Non-pigmented ciliary epithelial cell (primary cell): ENCODE results near the gene ARPC2.
A peak's percentile ranks its signal among the peaks of the same experiment; 100 is the strongest.
"Not testable (repeated sequence)": the region's sequence is repeated elsewhere in the genome, so short reads cannot be mapped to it uniquely, and the experiment has no call there.

Experiments
- DNase-seq: peaks from one replicate; pipeline ENCODE4 v3.0.0-alpha.2; 2010; ENCODE audit warnings: low read depth

Gene ARPC2

DNA sequence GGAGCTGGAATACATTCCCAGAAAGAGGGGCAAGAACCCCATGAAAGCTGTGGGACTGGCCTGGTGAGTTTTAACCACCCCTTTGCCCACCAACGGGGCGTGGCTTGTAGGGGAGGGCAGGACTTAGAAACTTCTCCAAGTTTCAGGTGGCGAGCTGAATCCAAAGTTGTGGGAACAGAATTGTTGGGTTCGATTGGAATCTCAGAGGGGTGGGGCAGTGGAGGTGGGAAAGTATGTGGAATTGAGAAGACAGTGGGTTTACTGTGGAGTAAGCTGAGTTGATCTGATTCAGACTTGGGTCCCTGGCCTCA, 54.5 kb downstream of the ARPC2 start:
- no peak for DNase-seq

DNA sequence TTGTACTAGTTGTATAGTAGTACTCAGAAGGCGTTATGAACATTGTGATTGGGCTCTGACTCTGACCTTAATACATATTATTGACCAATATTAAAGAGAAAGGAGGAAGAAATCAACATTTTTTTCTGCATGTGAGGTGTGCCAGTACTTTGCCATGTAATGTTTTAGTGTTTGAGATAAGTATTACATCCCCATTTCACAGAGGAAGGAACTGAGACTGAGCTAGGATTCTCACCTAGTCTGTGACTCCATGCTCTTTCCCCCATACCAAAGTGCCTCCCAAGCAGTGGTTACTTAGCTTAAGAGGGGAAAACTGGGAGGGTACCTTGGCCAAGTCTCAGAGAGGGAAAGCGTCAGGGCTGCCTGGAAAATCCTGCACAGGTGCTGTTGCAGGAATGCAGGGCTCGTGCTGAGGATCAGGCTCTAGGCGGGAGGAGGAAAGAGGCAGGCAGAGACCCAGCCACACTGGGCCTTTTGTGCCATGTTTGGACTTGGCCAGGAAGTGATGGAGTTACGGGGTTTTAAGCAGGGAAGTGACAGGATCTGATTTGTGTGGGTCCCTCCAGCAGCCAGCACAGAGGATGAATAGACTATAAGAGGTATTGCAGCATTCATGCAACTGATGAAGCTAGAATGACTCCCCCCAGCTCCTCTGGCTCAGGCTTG, 55.0 kb downstream of the ARPC2 start:
- DNase-seq = no peak

DNA sequence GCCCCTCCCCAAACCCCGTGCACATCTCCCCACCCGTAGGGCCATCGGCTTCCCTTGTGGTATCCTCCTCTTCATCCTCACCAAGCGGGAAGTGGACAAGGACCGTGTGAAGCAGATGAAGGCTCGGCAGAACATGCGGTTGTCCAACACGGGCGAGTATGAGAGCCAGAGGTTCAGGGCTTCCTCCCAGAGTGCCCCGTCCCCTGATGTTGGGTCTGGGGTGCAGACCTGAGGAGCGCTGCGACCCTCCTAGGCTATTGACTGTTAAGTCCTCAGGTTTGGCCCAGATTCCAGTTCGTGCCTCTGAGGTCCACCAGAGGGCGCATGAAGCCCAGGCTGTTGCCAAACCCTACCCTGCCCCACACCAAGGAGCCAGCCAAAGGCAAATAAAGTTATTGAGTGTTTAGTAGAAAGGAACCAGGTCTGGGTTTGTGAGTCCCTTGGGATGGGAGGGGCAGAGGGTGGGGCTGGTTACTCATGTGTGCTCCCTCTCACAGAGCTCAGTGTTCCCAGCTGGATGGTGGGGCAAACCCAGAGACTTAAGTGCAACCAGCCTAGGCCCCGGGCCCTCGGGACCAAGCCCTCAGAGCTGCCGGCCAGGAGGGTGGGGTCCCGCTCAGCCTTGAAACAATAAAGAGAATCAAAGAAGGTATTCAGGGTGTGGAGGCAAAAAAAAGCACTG, 55.7 kb downstream of the ARPC2 start:
- peak; percentile 55 for DNase-seq

DNA sequence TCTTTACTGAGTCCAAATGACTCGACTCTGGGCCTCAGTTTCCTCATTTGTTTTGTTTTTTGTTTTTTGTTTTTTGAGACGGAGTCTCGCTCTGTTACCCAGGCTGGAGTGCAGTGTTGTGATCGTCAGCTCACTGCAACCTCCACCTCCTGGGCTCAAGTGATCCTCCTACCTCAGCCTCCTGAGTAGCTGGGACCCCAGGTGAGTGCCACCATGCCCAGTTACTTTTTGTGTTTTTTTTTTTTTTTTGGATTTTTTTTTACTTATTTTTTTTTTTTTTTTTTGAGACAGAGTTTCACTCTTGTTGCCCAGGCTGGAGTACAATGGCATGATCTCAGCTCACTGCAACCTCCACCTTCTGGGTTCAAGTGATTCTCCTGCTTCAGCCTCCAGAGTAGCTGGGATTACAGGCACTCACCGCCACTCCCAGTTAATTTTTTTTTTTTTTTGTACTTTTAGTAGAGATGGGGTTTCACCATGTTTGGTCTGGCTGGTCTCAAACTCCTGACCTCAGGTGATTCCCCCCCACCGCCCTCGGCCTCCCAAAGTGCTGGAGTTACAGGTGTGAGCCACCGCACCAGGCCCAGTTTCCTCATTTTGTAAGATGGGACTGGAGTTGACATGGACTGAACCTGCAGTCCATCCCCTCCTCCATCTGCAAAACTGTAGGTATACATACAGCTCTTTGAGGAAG, 56.4 kb downstream of the ARPC2 start:
- not testable (repeated sequence) for DNase-seq

DNA sequence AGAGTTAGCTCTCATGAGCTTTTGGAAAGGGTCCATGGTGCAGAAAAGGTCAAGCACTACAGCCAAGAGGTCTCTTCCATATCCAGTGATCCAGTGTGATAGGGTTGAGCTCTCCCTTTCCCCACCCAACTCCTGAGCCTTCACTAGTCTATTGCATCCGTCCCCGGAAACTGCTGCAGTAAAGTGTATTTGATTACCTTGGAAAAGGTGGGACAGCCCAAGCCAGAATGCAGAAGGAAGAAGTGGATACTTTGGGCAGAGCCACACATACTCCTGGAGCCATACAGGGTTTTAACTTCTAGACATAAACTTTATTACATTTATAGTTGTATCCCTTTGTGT, 56.9 kb downstream of the ARPC2 start:
- DNase-seq = no peak

DNA sequence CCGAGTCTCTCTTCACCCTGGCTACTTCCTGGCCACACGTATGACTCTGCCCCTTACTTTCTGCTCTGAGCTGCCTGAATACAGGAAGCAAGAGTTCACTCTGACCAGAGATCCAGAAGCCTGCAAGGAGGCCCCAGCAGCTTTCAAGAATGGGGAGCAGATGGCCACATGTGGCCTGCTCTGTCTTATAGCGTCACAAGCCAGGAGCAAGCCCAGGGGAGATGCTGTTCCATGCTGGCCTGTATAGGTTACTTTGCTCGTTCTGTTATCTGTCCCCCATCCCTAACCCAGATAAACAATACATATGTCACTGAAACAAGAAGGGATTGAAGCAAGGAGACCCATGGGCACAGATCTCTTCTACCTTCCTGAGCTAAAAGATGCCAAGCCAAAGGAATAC, 57.6 kb downstream of the ARPC2 start:
- DNase-seq = no peak

DNA sequence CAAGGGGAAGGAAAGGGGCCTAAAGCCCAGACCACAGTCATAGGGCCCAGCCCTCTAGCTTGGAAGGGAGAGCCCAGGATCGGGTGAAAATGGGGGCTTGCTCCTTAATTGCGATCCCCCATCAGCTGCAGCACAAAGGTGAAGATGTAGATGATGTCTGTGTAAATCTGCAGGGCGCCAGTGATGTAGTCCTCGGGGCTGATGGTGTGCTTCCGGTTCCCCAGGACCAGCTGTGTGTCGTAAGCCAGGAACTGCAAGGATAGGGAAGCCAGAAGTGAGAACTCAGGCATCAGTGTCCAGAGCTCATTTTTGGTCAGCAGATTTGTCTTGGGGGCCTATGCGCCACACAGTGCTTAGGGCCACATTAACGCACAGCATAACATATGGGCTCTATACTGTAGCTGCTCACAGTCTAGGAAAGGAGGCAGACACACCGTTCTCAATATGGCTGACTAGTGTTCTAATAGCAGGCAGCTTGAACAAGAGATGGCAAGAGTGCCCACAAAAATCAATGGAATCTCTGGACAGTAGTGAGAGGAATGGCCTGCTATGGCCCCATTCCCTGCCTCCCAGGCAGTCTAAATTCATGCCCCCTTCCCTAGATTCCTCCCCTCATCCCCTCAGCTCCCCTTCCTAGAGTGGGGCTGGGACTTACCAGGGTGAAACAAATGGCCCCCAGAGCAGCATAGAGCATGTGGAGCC, 58.5 kb downstream of the ARPC2 start:
- no peak for DNase-seq

DNA sequence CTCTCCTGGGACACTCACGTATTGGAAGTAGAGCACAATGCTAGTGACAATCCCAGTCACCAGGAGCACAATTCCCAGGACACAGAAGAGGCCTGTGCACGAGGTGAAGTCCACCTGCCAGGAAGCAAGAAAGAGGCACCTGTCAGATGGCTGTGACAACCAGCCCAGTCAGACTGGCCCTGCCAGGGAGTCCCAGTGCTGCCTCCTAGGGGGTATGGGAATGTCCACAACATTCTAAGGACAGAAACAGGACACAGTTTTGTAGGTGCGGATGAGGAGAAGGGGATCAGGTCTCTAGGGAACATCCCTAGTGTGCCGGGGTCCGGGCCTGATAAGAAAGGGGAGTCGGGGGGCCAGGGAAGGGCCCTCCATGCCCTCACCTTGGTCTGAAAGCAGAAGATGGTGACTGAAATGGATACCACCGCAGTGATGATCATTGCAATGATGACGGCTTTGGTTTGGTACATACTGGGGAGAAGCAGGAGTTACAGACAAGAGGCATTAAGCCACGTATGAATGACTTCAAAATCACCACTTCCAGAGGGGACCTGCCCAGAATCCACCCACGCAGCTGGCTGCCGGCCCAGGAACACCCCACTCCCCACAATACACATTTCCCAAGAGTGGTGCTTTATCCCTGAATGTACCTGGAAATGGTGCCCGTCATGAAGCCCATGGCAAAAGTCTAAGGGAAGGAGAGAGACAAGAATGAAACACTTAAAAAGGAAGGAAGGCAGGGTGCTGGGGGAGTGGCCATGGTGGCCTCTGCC, 60.2 kb downstream of the ARPC2 start:
- no peak for DNase-seq

DNA sequence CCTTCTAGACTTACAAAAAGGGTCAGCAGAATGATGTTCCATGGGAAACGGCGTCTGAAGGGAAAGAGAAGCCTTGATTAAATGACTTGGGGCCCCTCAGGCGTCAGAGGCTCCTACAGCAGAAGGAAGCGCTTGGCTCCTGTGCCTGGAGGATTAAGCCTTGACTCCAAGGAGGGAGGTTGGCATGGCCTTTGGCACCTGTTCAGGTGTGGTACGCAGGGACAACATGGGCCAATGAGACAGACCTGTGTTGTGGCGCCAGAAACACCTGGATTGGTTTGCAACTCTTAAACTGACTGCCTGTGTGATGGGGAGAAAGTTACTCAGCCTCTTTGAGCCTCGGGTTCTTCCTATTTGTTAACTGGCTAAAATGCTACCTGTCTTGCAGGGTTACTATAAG, 60.9 kb downstream of the ARPC2 start:
- no peak for DNase-seq

DNA sequence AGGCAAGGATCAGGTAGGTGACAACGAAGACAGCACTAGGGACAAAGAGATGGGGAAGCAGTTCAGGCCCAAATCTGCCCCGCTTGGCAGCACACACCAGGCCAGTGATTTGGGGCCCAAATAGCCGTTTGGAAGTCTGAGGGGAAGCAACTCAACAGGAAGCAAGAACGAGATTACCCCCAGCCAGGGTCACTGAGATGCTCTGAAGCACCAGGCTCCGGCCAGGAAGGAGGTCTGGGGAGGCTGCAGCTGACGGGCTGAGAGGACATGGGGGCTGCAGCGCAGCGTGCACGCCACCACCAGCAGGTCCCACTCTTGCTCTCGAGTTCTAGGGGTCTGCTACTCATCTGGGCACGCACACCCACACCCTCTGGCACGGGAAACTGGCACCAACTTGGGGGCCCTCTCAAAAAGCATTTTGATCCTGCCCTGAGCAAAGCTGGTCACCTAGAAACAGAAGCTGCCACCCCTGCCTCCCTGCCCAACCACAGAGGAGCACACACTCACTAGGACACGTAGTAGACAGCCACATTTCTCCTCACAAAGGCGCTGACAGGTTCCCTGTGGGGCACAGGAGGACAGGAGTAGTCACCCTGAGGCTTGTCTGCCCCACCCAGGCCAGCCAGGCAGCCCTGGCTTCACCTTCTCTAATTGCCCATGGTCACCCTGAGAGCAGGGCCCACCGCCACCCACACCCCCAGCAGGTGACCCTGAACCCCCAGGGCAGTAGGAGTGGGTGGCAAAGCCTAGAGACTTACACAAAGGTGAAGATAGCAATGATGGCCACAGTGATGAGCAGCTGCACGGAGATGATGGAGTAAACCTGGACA, 61.8 kb downstream of the ARPC2 start:
- no peak for DNase-seq

DNA sequence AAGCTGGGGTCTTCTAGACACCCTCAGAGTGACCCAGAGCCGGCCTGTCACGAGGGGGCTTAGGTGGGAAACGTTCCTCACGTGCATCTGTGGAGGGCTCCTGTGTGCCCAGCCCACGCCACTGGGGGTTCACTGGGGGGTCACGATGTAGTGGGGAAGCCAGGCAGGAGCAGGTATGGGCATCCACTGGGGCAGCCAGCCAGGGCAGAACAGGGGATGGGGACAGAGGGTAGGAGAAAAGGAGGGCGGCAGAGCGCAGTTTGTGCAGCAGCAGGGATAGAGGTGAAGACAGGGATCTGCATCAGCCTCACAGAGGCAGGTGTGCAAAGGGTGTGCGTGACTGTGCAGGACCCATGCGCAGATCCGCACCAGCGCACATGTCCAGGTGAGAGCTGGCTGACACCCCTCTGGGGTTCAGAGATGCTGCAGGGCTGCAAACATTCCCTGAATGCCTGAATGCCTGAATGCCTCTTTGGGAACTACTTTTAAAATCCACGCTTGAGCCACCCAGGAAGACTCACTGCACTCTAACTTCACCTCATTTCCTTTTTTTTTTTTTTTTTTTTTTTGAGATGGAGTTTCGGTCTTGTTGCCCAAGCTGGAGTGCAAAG, 63.4 kb downstream of the ARPC2 start:
- no peak for DNase-seq

DNA sequence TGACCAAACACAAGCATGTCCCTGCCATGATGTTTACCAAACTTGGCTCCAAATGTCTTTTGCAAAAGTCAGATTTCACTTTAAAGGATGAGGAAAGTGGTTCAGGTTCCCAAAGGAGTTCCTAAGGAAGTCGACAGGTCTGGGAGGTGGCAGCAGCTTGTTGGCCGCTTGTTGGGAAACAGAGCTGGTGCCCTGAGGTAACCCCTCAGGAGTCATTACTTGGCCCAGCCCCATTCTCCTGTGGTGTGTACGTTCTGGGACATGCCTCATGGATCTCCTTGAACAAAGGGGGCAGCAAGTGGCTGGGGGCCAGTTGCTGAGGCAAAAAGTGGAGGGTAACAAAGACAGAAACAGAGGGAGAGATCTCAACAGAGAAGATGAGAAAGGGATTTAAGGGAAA, 64.5 kb downstream of the ARPC2 start:
- no peak for DNase-seq

DNA sequence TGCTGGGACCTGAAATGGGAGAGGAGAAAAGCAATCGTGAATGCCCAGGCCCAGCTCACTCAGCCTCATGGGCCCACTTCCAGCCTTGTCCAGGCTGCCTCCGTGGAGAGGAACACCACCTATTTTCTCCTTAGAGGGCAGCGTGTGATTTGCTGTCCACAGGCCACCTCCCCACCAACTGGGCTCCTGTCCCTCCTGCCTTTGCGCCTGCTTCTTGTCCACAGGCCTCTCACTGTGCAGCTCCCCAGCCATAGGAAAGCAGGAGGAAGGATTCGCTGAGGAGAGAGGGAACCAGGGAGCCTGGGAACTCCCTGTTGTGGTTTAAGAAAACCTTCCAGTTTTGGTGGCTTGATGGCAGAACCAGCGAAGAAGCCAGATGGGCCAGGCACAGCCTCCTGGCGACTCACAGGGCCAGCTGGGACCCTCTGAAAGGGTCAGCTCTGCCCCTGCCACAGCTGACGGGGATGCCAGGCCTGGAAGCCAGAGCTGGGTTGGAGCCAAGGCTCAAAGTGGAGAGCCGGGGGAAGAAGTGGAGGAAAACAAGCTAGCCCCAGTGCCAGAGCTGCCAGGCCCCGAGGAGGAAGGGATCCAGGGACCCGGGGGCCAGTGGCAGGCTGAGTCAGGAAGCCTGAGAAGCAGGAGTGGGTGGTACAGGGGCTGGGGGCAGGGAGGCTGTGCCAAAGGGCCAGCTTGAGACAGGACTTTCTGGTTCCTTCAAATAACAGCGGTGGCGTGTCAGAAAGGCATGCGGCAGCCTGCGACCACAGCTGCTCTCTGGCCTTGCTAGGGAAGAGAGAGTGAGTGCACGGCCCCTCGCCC, 65.4 kb downstream of the ARPC2 start:
- DNase-seq = no peak

DNA sequence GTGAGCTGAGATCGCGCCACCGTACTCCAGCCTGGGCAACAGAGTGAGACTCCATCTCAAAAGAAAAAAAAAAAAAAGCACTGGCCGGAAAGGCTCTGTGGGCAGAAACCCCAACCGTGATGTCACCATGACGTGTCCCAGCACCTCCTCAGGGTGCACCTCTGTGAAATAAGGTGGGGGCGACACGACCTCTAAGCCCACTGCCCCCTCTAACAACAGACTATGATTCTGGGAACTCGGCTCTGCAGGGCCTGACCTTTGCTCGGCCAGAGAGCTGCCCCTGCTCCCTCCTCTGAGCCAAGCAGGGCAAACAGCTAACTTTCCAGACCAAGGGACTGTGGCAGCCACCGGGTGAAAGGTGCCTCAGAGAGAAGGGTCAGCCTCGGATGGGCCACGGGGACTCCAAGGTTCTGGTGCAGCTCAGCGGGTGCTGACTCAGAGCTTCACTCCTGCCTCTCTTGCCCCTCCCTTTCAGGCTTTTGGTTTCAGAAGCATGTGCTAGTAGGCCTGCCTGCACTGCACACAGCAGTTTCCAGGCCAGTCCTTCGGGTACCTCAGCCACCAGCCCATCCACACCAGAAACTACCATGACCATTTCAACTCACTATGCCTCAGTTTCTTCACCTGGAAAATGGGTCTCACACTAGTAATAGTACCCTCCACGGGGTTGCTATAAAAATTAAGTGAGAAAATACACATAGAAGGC, 67.3 kb downstream of the ARPC2 start:
- DNase-seq = no peak

DNA sequence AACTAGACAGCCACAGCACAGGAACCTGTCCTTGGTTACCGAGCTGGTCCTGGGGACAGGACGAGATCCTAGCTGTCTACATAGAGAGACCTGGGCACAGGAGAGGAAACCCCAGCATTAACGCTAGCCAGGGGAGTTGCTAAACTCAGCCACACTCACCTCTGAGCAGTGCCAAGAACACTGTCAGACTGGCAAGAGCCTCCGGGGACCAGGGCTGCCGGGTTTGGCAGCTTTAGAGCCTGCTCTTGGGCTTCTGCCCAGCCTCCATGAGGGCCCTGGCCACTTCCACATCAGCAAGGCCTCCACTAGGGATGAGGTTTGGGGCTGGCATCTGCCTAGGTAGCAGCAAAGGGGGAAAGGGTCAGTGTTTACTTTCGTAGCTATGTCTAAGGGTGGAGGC, 68.6 kb downstream of the ARPC2 start:
- no peak for DNase-seq

DNA sequence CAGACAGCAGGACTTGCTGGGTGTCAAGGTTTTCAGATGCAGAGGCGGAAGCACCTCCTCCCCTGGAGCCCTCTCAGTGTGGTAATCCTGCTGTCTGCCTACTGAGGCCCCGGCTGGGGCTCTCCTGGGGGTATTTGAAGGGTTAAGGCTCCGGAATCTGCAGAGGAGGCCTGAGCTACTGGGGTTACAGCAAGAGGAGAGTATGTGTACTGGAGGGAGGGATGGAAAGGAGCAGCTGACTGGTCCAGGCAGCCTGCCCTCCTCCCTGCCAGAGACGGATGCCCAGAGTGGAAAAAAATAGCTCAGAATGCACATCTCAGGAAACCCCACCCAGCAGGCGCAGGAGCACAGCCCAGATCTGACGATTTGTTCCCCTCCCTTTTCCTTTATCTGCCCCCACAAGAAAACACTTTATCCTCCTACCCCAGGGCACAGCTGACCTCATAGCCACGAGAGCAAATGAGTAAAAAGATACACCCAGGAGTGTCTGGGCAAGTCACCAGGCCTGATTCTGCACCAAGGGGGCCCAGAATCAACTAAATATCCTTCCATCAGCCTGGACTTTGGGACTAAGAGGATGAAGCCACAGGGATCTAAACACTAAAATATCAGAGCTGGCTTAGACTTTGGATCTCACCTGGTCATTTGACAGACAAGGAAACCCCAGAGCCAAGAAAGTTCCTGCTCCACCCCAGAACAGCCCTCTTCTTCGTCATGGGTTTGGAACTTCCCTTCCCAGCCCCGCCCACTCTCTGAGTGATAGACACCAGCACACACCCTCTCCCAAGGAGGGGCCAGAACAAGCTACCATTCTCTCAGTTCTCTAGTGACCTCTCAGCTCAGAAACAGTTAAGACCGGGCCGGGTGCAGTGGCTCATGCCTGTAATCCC, 69.8 kb downstream of the ARPC2 start:
- peak; percentile 89 for DNase-seq

DNA sequence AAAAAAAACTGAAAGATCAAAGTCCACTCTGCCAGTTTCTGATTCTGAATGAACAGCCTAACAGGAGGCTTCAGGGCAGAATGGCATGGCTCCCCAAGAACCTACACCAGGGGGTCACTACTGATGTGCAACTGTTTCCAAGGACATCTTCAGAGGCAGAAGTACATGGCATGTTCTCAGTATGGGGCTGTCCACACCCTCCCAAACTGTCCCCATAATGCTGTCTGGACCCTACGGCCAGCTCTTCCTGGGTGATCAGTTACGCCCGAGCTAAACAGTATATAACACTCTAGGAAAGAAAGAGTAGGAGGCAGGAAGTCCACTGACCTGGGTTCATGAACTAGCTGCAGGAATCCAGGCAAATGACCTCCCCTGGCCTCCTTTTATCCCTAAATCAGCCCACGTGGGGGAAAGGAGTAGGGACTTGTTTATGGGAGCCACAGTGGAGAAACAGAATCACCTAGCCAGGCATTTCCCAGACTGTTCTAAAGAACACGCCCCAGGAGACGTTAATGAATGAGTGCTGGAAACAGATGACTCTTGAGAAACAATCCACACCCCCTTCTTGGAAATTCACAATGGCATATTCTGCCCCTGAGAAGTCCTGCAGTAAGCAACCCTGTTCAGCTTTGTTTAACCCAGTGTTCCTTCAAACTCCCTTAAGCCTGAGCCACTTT, 72.8 kb downstream of the ARPC2 start:
- DNase-seq = no peak
